Measurements from ENCODE around the gene VPS11.

Gene VPS11

DNA sequence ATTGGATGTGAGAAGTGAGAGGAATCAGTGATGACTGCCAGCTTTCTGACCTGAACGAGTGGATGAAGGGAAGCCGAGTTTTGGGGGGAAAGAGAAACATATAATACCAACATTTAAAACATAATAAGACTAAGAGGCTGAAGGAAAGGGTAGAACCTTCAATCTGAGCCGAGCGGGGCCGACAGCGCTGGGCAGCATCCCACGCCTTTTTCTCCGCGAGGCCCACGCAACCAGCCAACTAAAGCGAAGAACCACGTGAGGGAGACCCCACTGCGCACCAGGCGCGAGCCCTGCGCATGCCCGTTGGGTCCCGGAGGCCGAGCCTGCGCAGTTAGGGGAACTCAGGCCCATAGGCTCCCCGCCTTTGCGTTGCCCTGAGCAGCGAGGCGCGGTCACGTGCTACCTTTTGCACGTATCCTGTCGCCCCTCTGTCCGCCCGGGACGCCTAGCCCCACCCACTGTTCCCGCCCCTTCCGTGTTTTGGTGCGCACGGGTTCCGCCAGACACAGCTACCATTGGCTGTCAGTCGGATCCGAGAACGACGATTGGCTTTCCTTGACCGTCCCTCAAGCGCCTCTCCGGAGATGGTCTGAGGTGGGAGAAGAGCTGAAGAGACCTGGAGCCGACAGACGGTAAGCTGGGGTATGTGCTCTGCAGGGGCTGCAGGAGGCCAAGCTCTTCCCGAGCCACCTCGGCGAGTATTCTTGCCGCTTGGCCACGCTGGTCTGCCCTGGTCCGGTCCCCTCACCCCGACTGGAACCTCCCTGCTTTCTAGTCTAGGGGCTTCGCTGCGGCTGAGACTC lies 53.6 kb downstream of the VPS11 start, which contains the start of gene HINFP:
HINFP (plus strand) TSS at position 573 of the 803 bp plus-strand sequence. CDS start 5,365 bp downstream, outside the sequence.
- DNase-seq (ENCODE audit: low spot score) = peak; percentile 99

DNA sequence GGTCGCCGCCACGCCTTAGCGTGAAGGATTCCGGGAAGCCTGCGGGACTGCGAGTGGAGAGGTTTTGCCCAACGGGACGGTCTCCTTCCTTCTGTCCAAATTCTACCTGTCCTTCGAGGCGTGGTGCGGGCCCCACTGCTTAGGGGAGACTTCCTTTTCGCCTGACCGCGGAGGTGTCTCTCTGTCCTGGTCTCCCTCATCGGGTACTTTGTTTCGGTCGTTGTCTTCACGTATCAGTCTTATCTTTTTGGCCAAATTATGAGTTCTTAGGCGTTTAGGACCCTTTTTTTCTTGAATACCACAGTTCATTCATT lies 54.1 kb downstream of the VPS11 start:
- DNase-seq (ENCODE audit: low spot score) = no peak

DNA sequence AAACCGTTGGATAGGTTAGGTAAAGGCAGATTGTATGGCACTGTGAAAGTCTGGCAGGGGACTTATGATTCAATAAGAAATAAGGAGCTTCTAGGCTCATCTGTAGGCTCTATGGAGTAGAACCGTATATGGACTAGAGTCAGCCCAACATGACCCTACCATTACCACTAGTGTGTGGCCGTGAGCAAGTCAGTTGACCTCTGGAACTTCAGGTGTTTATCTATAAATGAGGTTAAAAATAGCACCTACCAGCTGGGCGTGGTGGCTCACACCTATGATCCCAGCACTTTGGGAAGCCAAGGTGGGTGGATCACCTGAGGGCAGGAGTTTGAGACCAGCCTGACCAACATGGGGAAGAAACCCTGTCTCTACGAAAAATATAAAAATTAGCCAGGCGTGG lies 58.2 kb downstream of the VPS11 start:
- no peak for DNase-seq (ENCODE audit: low spot score)

DNA sequence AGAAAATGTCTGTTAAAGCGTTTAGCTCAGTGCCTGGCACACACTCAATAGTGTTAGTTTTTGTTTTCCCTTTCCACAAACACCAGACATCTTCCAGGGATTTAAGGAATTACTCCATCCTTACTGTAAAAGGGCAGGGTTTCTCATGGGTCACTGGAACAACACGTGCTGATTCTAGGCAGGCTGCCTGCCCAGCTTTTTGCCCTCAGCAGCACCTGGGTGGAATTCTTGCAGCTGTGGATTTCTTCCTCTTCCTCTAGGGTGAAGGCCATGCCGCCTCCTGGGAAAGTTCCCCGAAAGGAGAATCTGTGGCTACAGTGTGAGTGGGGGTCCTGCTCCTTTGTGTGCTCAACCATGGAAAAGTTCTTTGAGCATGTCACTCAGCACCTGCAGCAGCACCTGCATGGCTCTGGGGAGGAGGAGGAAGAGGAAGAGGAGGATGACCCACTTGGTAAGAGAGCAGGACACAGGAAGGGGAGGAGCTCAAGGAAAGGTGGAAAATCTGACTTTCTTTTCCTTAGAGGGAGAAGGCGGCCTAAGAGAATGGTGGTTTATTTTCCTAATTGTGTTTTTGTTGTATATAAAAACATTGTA lies 59.2 kb downstream of the VPS11 start:
- no peak for DNase-seq (ENCODE audit: low spot score)

DNA sequence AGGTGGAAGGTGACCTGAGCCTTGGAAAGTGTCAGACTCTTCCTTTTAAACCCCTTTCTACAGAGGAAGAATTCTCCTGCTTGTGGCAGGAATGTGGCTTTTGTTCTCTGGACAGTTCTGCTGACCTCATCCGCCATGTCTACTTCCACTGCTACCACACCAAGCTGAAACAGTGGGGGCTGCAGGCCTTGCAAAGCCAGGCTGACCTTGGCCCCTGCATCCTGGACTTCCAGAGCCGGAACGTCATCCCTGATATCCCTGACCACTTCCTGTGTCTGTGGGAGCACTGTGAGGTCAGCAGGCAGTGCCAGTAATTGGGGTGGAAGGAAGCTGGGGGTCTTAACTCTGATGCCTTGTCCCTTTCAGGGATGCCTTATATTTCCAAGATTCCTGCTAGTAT lies 63.0 kb downstream of the VPS11 start:
- no peak for DNase-seq (ENCODE audit: low spot score)

All from pons (tissue), 1 donor.